ENCODE results near the gene C13orf46.
"Not testable (repeated sequence)": the region's sequence is repeated elsewhere in the genome, so short reads cannot be mapped to it uniquely, and the experiment has no call there.

C13orf46 gene

GRCh38 chr13:113973218-113974164 lies at the start of gene C13orf46:
Gene C13orf46, minus strand, starts transcription at chr13:113974076. Its CDS starts 79 bp downstream, at chr13:113973997.
- DNase-seq (ENCODE audit: low spot score in 2 of 2) (no peak), ATAC-seq (replicated peaks; ENCODE audit: extremely low read depth, poor library complexity, severe bottlenecking) (no peak)
- no peaks in the 10 kb centered on the region for H3K4me1 Mint-ChIP-seq
- no peak within 1 kb of the TSS for H3K4me3 Mint-ChIP-seq
- H3K9me3 Mint-ChIP-seq = no peaks in the 10 kb centered on the region
- H3K27me3 Mint-ChIP-seq = no peaks in the 10 kb centered on the region
- peaks cover 65% of the 10 kb centered on the region for H3K36me3 Mint-ChIP-seq (ENCODE audit: insufficient read depth)
- H3K27ac Mint-ChIP-seq (ENCODE audit: low read depth) = peak within 1 kb of the TSS; percentile 74

- peaks cover 54% of the 10 kb centered on the region for H3K36me3 Mint-ChIP-seq (ENCODE audit: insufficient read depth)
- H3K4me1 Mint-ChIP-seq = no peaks in the 10 kb centered on the region
- ATAC-seq (replicated peaks; ENCODE audit: extremely low read depth, poor library complexity, severe bottlenecking) = no peak
- no peak overlapping the region for H3K27ac Mint-ChIP-seq (ENCODE audit: low read depth)
- DNase-seq (ENCODE audit: low spot score in 2 of 2) = no peak
- H3K27me3 Mint-ChIP-seq = no peaks in the 10 kb centered on the region
- no peaks in the 10 kb centered on the region for H3K9me3 Mint-ChIP-seq
- no peak overlapping the region for H3K4me3 Mint-ChIP-seq
Measured at GRCh38 chr13:114022876-114023275, 49.0 kb upstream of the C13orf46 start.

GRCh38 chr13:114022309-114022669 lies 48.4 kb upstream of the C13orf46 start:
- Mint-ChIP-seq H3K4me3 (no peak overlapping the region), H3K9me3 (no peaks in the 10 kb centered on the region), H3K27me3 (no peaks in the 10 kb centered on the region), H3K27ac (ENCODE audit: low read depth) (no peak overlapping the region), H3K4me1 (no peaks in the 10 kb centered on the region), H3K36me3 (ENCODE audit: insufficient read depth) (peaks cover 54% of the 10 kb centered on the region)
- DNase-seq (ENCODE audit: low spot score in 2 of 2) = no peak
- ATAC-seq (replicated peaks; ENCODE audit: extremely low read depth, poor library complexity, severe bottlenecking) = no peak

- H3K27ac Mint-ChIP-seq (ENCODE audit: low read depth) = peak overlapping the region; percentile 6
- H3K4me1 Mint-ChIP-seq = no peaks in the 10 kb centered on the region
- H3K9me3 Mint-ChIP-seq = no peaks in the 10 kb centered on the region
- no peaks in the 10 kb centered on the region for H3K27me3 Mint-ChIP-seq
- ATAC-seq (replicated peaks; ENCODE audit: extremely low read depth, poor library complexity, severe bottlenecking) (no peak), DNase-seq (ENCODE audit: low spot score in 2 of 2) (no peak)
- peaks cover 50% of the 10 kb centered on the region for H3K36me3 Mint-ChIP-seq (ENCODE audit: insufficient read depth)
- H3K4me3 Mint-ChIP-seq = no peak overlapping the region
Measured at GRCh38 chr13:114021464-114022308, 47.8 kb upstream of the C13orf46 start.

GRCh38 chr13:114020750-114021463 lies 47.0 kb upstream of the C13orf46 start:
- H3K27ac Mint-ChIP-seq (ENCODE audit: low read depth) = peak overlapping the region; percentile 6
- no peaks in the 10 kb centered on the region for H3K27me3 Mint-ChIP-seq
- DNase-seq (ENCODE audit: low spot score in 2 of 2) (no peak), ATAC-seq (replicated peaks; ENCODE audit: extremely low read depth, poor library complexity, severe bottlenecking) (no peak)
- peaks cover 46% of the 10 kb centered on the region for H3K36me3 Mint-ChIP-seq (ENCODE audit: insufficient read depth)
- no peaks in the 10 kb centered on the region for H3K9me3 Mint-ChIP-seq
- H3K4me3 Mint-ChIP-seq = no peak overlapping the region
- no peaks in the 10 kb centered on the region for H3K4me1 Mint-ChIP-seq

GRCh38 chr13:114020134-114020533 lies 46.3 kb upstream of the C13orf46 start:
- ATAC-seq (replicated peaks; ENCODE audit: extremely low read depth, poor library complexity, severe bottlenecking); H3K4me3 Mint-ChIP-seq; H3K27ac Mint-ChIP-seq (ENCODE audit: low read depth); DNase-seq (ENCODE audit: low spot score in 2 of 2); H3K9me3 Mint-ChIP-seq; H3K4me1 Mint-ChIP-seq; H3K27me3 Mint-ChIP-seq: not testable (repeated sequence)
- peaks cover 42% of the 10 kb centered on the region for H3K36me3 Mint-ChIP-seq (ENCODE audit: insufficient read depth)

- ATAC-seq (replicated peaks; ENCODE audit: extremely low read depth, poor library complexity, severe bottlenecking) = peak; percentile 45
- H3K36me3 Mint-ChIP-seq (ENCODE audit: insufficient read depth) = peaks cover 36% of the 10 kb centered on the region
- H3K27me3 Mint-ChIP-seq = no peaks in the 10 kb centered on the region
- H3K4me3 Mint-ChIP-seq = no peak overlapping the region
- peak in 1 of 2 donors; percentile 26 for DNase-seq (ENCODE audit: low spot score in 2 of 2)
- peak overlapping the region; percentile 22 for H3K27ac Mint-ChIP-seq (ENCODE audit: low read depth)
- no peaks in the 10 kb centered on the region for H3K9me3 Mint-ChIP-seq
- no peaks in the 10 kb centered on the region for H3K4me1 Mint-ChIP-seq
Measured at GRCh38 chr13:114019367-114019766, 45.5 kb upstream of the C13orf46 start.

- DNase-seq (ENCODE audit: low spot score in 2 of 2) = no peak
- Mint-ChIP-seq H3K27me3 (no peaks in the 10 kb centered on the region), H3K9me3 (no peaks in the 10 kb centered on the region), H3K4me3 (no peak overlapping the region), H3K4me1 (no peaks in the 10 kb centered on the region), H3K36me3 (ENCODE audit: insufficient read depth) (peaks cover 30% of the 10 kb centered on the region), H3K27ac (ENCODE audit: low read depth) (peak overlapping the region; percentile 22)
- ATAC-seq (replicated peaks; ENCODE audit: extremely low read depth, poor library complexity, severe bottlenecking) = no peak
Measured at GRCh38 chr13:114018461-114019055, 44.7 kb upstream of the C13orf46 start.

- no peaks in the 10 kb centered on the region for H3K9me3 Mint-ChIP-seq
- ATAC-seq (replicated peaks; ENCODE audit: extremely low read depth, poor library complexity, severe bottlenecking) = no peak
- peaks cover 27% of the 10 kb centered on the region for H3K36me3 Mint-ChIP-seq (ENCODE audit: insufficient read depth)
- H3K4me1 Mint-ChIP-seq = no peaks in the 10 kb centered on the region
- H3K27me3 Mint-ChIP-seq = no peaks in the 10 kb centered on the region
- no peak overlapping the region for H3K4me3 Mint-ChIP-seq
- DNase-seq (ENCODE audit: low spot score in 2 of 2) = no peak
- no peak overlapping the region for H3K27ac Mint-ChIP-seq (ENCODE audit: low read depth)
Measured at GRCh38 chr13:114017966-114018365, 44.1 kb upstream of the C13orf46 start.

GRCh38 chr13:114017028-114017630 lies 43.3 kb upstream of the C13orf46 start:
- Mint-ChIP-seq H3K36me3 (ENCODE audit: insufficient read depth) (peaks cover 27% of the 10 kb centered on the region), H3K9me3 (no peaks in the 10 kb centered on the region), H3K4me3 (no peak overlapping the region), H3K4me1 (no peaks in the 10 kb centered on the region), H3K27me3 (no peaks in the 10 kb centered on the region), H3K27ac (ENCODE audit: low read depth) (no peak overlapping the region)
- ATAC-seq (replicated peaks; ENCODE audit: extremely low read depth, poor library complexity, severe bottlenecking) (no peak), DNase-seq (ENCODE audit: low spot score in 2 of 2) (no peak)

- no peaks in the 10 kb centered on the region for H3K27me3 Mint-ChIP-seq
- peaks cover 25% of the 10 kb centered on the region for H3K36me3 Mint-ChIP-seq (ENCODE audit: insufficient read depth)
- no peaks in the 10 kb centered on the region for H3K9me3 Mint-ChIP-seq
- H3K4me1 Mint-ChIP-seq = no peaks in the 10 kb centered on the region
- H3K4me3 Mint-ChIP-seq = peak overlapping the region; percentile 27
- no peak for ATAC-seq (replicated peaks; ENCODE audit: extremely low read depth, poor library complexity, severe bottlenecking)
- no peak overlapping the region for H3K27ac Mint-ChIP-seq (ENCODE audit: low read depth)
- DNase-seq (ENCODE audit: low spot score in 2 of 2) = no peak
Measured at GRCh38 chr13:114016321-114017027, 42.6 kb upstream of the C13orf46 start.
